Measurements from ENCODE around the gene R3HDM2.

DNA sequence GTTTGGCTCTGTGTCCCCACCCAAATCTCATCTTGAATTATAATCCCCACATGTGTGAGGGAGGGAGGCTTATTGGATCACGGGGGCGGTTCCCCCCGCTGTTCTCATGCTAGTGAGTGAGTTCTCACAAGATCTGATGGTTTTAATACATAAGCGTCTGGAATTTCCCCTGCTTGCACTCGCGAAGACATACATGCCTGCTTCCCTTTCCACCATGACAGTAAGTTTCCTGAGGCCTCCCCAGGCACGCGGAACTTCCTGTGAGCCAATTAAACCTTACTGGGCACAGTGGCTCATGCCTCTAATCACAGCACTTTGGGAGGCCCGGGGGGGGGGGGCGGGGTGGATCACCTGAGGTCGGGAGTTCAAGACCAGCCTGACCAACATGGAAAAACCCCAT lies 60.8 kb downstream of the R3HDM2 start:
- TF ChIP-seq SUZ12 (IDR thresholded peaks at IDR 0.05; ENCODE audit: extremely low read depth, insufficient read depth, insufficient read length) (no peak), YY1 (IDR thresholded peaks at IDR 0.05; ENCODE audit: insufficient read depth, insufficient read length) (no peak), ZNF274 (IDR thresholded peaks at IDR 0.05; ENCODE audit: low read depth, low read length) (no peak)
